Tibial artery (tissue), 4 donors: Measurements from ENCODE around the gene GAMT.

Source experiments
- DNase-seq, 2 donors: peaks; one replicate each; pipeline ENCODE4 v3.0.0-alpha.2; 2019
- H3K27ac ChIP-seq, 2 donors: fragments of 200-600 bp; sonication (generic) in 1 of 2; 1 replicate in 1 of 2; 2 replicates in 1 of 2; pipeline ENCODE4 v1.5.1; 2018 to 2019; ENCODE audit warnings: mild to moderate bottlenecking in 1 of 2
- H3K27me3 ChIP-seq, 2 donors: fragments of 200-600 bp; sonication (generic) in 1 of 2; one replicate each; pipeline versions ENCODE4 v1.5.1 to v1.6.0; 2016 to 2019
- H3K36me3 ChIP-seq, 3 donors: fragments of 200-600 bp; sonication (generic) in 2 of 3; one replicate each; pipeline ENCODE4 v1.5.1; 2016 to 2019; ENCODE audit warnings: mild to moderate bottlenecking in 2 of 3
- H3K4me1 ChIP-seq, 4 donors: fragments of 200-600 bp; sonication (generic) in 2 of 4; 1 replicate in 3 of 4; 2 replicates in 1 of 4; pipeline ENCODE4 v1.5.1; 2016 to 2019
- H3K4me3 ChIP-seq, 2 donors: fragments of 200-600 bp; sonication (generic) in 1 of 2; 1 replicate in 1 of 2; 2 replicates in 1 of 2; pipeline ENCODE4 v1.5.1; 2018 to 2019; ENCODE audit warnings: mild to moderate bottlenecking in 2 of 2
- H3K9me3 ChIP-seq, 3 donors: fragments of 200-600 bp; sonication (generic) in 1 of 3; one replicate each; pipeline ENCODE4 v1.5.1; 2016 to 2019
- intact Hi-C: fragments of 100-400 bp; cut with DNase I; formaldehyde crosslinking; loops from one replicate; pipeline ENCODE4 v1.15.0; 2023; ENCODE audit warnings: low total_unique reads
- TF ChIP-seq, protein P1 (sequence below), 2 experiments: fragments of 200-600 bp in 1 of 2; fragments of 450-650 bp in 1 of 2; IDR thresholded peaks; one replicate each; pipeline ENCODE4 v1.5.1; 2017 to 2019; ENCODE audit warnings: antibody characterized with exemption in 2 of 2, mild to moderate bottlenecking in 1 of 2, moderate library complexity in 1 of 2

Gene GAMT

DNA sequence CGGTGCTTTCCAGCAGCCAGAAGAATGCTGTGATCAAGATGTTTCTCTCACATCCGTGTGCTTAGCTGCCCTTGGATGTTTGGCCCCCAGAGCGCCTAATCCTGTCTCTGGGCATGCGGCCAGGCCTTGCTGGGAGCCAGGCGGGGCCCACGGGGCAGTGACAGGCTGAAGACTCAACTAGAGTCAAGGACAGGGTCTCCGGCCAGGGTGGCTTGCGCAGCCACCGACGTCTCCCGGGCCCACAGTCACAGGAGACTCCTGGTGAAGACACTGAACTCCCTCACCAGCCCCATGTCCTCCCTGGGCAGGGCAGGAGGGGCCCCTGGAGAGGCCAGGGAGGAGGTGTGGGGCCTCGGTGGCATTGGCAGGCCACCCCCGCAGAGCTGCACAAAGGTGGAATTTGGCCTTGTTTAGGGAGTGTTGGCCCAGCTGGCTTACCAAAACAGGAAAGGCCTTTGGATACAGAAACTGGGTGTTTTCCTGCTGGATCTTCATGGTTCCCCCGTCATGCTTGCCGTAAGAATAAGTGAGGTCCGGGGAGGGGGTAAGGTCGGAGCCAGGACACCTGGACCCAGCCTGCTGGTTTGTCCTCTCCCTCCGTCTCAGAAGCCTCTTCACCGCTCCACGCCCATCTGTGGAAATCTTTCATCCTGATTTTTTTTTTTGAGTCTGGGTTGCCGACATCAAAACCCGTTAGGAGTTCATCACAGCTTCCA lies 27.6 kb downstream of the GAMT start:
- DNase-seq: no peak
- no peak overlapping the region for H3K27ac ChIP-seq
- H3K27me3 ChIP-seq: no peaks in the 10 kb centered on the region
- H3K9me3 ChIP-seq: no peaks in the 10 kb centered on the region
- TF ChIP-seq, protein P1, sequence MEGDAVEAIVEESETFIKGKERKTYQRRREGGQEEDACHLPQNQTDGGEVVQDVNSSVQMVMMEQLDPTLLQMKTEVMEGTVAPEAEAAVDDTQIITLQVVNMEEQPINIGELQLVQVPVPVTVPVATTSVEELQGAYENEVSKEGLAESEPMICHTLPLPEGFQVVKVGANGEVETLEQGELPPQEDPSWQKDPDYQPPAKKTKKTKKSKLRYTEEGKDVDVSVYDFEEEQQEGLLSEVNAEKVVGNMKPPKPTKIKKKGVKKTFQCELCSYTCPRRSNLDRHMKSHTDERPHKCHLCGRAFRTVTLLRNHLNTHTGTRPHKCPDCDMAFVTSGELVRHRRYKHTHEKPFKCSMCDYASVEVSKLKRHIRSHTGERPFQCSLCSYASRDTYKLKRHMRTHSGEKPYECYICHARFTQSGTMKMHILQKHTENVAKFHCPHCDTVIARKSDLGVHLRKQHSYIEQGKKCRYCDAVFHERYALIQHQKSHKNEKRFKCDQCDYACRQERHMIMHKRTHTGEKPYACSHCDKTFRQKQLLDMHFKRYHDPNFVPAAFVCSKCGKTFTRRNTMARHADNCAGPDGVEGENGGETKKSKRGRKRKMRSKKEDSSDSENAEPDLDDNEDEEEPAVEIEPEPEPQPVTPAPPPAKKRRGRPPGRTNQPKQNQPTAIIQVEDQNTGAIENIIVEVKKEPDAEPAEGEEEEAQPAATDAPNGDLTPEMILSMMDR (IDR thresholded peaks at IDR 0.05): no peak
- H3K4me3 ChIP-seq: no peak overlapping the region
- intact Hi-C loops: loop anchor here (5.0 kb wide), 1 partner anchor 91 kb away; no protein-coding TSS in a partner anchor
- H3K36me3 ChIP-seq: peaks cover 49 to 90% (median 74%) of the 10 kb centered on the region in 3 donors
- H3K4me1 ChIP-seq: no peaks in the 10 kb centered on the region

DNA sequence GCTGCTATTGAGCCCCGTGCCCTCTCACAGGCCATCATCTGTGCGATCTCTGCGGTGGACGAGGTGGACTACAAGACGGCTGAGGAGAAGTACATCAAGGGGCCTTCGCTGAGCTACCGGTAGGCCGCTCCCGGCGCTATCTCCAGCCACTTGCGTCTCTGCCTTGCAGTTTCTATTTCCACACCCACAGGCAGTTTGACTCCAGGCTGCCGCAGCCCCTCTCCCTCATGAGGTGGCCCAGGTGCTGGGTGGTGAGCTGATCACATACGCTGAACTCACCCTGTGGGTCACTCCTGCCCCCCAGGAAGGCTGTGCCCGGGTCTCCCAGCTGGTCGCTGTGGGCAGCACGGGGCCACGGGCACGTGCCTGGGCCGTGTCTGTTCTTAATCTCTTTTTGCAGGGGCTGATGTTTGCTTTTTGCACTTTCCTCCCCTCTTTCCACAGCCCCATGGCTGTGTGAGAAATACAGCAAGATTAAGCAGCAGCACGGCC lies 28.3 kb downstream of the GAMT start:
- no peak for DNase-seq
- H3K4me1 ChIP-seq: no peaks in the 10 kb centered on the region
- intact Hi-C loops: loop anchor here (5.0 kb wide), 1 partner anchor 91 kb away; no protein-coding TSS in a partner anchor
- TF ChIP-seq, protein P1 (IDR thresholded peaks at IDR 0.05): no peak
- H3K9me3 ChIP-seq: no peaks in the 10 kb centered on the region
- H3K36me3 ChIP-seq: peaks cover 49 to 90% (median 77%) of the 10 kb centered on the region in 3 donors
- no peak overlapping the region for H3K4me3 ChIP-seq
- no peaks in the 10 kb centered on the region for H3K27me3 ChIP-seq
- H3K27ac ChIP-seq: no peak overlapping the region

- intact Hi-C loops: loop anchor here (5.0 kb wide), 1 partner anchor 88 kb away; no protein-coding TSS in a partner anchor
Measured at GRCh38 chr19:1370579-1371361, 30.6 kb downstream of the GAMT start.

GRCh38 chr19:1369214-1369805 lies 32.0 kb downstream of the GAMT start:
- Histone ChIP-seq H3K27ac (no peak overlapping the region), H3K36me3 (peaks cover 61 to 100% (median 96%) of the 10 kb centered on the region in 3 donors), H3K4me1 (no peaks in the 10 kb centered on the region), H3K4me3 (no peak overlapping the region), H3K9me3 (no peaks in the 10 kb centered on the region), H3K27me3 (no peaks in the 10 kb centered on the region)
- intact Hi-C loops: no loop called here
- TF ChIP-seq, protein P1 (IDR thresholded peaks at IDR 0.05): no peak
- no peak for DNase-seq

More at GRCh38 chr19:1370579-1371361, 30.6 kb downstream of the GAMT start:
- H3K27me3 ChIP-seq: no peaks in the 10 kb centered on the region
- no peak overlapping the region for H3K4me3 ChIP-seq
- TF ChIP-seq, protein P1 (IDR thresholded peaks at IDR 0.05): no peak
- peaks cover 58 to 93% (median 85%) of the 10 kb centered on the region in 3 donors for H3K36me3 ChIP-seq
- no peaks in the 10 kb centered on the region for H3K4me1 ChIP-seq
- no peak for DNase-seq
- H3K27ac ChIP-seq: no peak overlapping the region
- no peaks in the 10 kb centered on the region for H3K9me3 ChIP-seq
